Measurements from ENCODE around the gene ARL13B.
A peak's percentile ranks its signal among the peaks of the same experiment; 100 is the strongest.

Gene ARL13B

DNA sequence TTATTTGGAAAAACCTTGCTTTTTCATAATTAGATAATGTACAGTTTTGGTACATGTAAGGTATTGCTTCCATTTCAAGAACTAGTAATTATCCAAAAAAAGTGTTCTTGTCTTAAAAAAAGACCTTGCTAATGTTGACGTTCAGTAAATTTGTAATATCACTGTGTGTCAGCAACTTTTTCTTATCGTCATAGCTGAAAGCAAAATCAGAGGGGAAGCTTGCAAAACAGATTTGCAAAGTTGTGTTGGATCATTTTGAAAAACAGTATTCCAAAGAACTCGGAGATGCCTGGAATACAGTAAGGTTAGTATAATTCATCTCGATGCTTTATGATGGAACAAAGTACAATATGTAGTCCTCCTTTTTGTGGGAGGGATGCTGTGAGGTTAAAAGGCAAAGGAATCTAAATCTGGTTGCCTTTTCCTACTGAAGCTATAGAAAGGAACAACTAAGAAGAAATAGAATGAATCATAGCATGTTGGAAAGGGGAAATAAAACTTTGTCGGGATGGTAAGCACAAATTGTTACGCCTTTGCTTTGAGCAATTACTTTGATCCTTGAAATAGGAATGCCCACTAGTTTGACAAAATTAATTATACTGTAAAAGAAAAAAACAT is 84.4 kb downstream of the ARL13B start:
- Histone ChIP-seq H3K9me3 (ENCODE audit: low read length) (no peaks in the 10 kb centered on the region), H3K27ac (ENCODE audit: low read depth, low read length, poor library complexity, severe bottlenecking) (peak overlapping the region; percentile 4), H3K36me3 (ENCODE audit: insufficient read depth, low read length) (peaks cover 38% of the 10 kb centered on the region), H3K27me3 (ENCODE audit: insufficient read depth, low read length) (no peaks in the 10 kb centered on the region), H2AFZ (ENCODE audit: low read length) (no peak overlapping the region), H3K9me2 (ENCODE audit: low read depth, low read length) (no peaks in the 10 kb centered on the region), H4K20me1 (ENCODE audit: insufficient read depth, low read length) (no peaks in the 10 kb centered on the region), H3K9ac (ENCODE audit: low read length) (peak overlapping the region; percentile 76; the same call in 1 of the 2 replicates), H3K4me1 (ENCODE audit: insufficient read depth, low read length, severe bottlenecking) (peaks cover 27% of the 10 kb centered on the region), H3K4me2 (ENCODE audit: low read length) (peak overlapping the region; percentile 91), H3K79me2 (ENCODE audit: insufficient read depth, low read length) (peaks cover 23% of the 10 kb centered on the region), H3K4me3 (ENCODE audit: low read depth, low read length, poor library complexity, severe bottlenecking) (peak overlapping the region; percentile 89), H3F3A (ENCODE audit: insufficient read depth, low read length) (no peaks in the 10 kb centered on the region)
- TF ChIP-seq, protein P1, sequence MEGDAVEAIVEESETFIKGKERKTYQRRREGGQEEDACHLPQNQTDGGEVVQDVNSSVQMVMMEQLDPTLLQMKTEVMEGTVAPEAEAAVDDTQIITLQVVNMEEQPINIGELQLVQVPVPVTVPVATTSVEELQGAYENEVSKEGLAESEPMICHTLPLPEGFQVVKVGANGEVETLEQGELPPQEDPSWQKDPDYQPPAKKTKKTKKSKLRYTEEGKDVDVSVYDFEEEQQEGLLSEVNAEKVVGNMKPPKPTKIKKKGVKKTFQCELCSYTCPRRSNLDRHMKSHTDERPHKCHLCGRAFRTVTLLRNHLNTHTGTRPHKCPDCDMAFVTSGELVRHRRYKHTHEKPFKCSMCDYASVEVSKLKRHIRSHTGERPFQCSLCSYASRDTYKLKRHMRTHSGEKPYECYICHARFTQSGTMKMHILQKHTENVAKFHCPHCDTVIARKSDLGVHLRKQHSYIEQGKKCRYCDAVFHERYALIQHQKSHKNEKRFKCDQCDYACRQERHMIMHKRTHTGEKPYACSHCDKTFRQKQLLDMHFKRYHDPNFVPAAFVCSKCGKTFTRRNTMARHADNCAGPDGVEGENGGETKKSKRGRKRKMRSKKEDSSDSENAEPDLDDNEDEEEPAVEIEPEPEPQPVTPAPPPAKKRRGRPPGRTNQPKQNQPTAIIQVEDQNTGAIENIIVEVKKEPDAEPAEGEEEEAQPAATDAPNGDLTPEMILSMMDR (IDR thresholded peaks at IDR 0.05; ENCODE audit: low read length) = no peak
- no peak for TF ChIP-seq EZH2 (IDR thresholded peaks at IDR 0.05; ENCODE audit: borderline replicate concordance, low read length)

DNA sequence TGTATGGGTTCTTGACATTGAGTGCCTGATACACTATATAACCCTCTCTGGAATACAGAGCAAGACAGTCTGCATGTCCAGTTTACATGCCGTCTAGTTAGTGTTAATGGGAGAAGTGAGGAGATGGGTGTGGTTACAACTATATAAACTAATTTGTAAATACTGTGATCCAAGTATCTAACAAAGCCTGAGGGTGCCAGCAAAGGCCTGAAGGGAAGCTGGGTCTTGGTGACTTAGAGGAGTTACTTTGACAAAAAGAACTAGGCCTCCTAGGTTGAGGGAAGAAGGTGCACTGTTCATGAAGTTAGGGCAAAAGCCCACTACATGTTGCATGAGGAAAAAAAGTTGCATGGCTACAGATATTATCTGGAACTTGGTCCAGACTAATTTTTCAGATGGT is 85.2 kb downstream of the ARL13B start:
- Histone ChIP-seq H3K9me2 (ENCODE audit: low read depth, low read length) (no peaks in the 10 kb centered on the region), H3K27me3 (ENCODE audit: insufficient read depth, low read length) (no peaks in the 10 kb centered on the region), H3K36me3 (ENCODE audit: insufficient read depth, low read length) (peaks cover 34% of the 10 kb centered on the region), H3K27ac (ENCODE audit: low read depth, low read length, poor library complexity, severe bottlenecking) (no peak overlapping the region), H3K4me1 (ENCODE audit: insufficient read depth, low read length, severe bottlenecking) (peaks cover 27% of the 10 kb centered on the region), H3K79me2 (ENCODE audit: insufficient read depth, low read length) (peaks cover 23% of the 10 kb centered on the region), H3K4me2 (ENCODE audit: low read length) (peak overlapping the region; percentile 91; the same call in 1 of the 2 replicates), H3K9me3 (ENCODE audit: low read length) (no peaks in the 10 kb centered on the region), H4K20me1 (ENCODE audit: insufficient read depth, low read length) (no peaks in the 10 kb centered on the region), H3K4me3 (ENCODE audit: low read depth, low read length, poor library complexity, severe bottlenecking) (no peak overlapping the region), H3F3A (ENCODE audit: insufficient read depth, low read length) (no peaks in the 10 kb centered on the region), H2AFZ (ENCODE audit: low read length) (no peak overlapping the region), H3K9ac (ENCODE audit: low read length) (no peak overlapping the region)
- no peak for TF ChIP-seq EZH2 (IDR thresholded peaks at IDR 0.05; ENCODE audit: borderline replicate concordance, low read length)
- TF ChIP-seq, protein P1 (IDR thresholded peaks at IDR 0.05; ENCODE audit: low read length) = no peak

DNA sequence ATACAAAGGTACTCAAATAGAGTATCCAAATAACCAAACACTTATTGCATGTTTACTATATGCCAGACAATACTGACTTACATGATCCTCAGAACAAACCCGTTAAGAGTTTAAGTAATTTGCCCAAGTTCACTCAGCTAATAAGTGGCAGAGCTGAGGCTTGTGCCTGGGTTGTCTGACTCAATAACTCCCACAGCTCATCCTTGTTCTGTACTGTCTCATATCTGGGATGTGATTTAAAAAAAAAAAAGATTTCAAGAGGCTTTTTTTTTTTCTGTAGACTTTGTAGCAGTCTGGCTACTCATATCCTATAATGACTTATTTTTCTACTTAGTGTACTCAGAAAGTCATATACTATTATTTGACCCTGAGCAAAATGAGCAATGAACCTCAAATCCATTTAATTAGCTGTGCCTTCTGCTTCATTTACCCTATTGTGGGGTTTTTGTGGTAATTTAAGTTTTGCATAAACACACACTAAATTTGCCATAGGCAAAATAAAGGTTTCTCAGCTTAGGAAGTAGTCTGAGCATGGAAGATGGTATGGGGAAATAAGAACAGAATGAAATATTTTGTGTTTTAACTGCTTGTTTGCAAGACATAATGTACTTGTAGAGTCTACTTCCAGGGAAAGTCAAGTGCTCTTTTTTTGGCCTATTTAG is 86.0 kb downstream of the ARL13B start:
- TF ChIP-seq, protein P1 (IDR thresholded peaks at IDR 0.05; ENCODE audit: low read length) = no peak
- TF ChIP-seq EZH2 (IDR thresholded peaks at IDR 0.05; ENCODE audit: borderline replicate concordance, low read length) = no peak
- H3K4me1 ChIP-seq (ENCODE audit: insufficient read depth, low read length, severe bottlenecking) = peaks cover 27% of the 10 kb centered on the region
- no peaks in the 10 kb centered on the region for H3K9me2 ChIP-seq (ENCODE audit: low read depth, low read length)

More for the DNA sequence above, 86.0 kb downstream of the ARL13B start:
- Histone ChIP-seq H4K20me1 (ENCODE audit: insufficient read depth, low read length) (no peaks in the 10 kb centered on the region), H3K9me3 (ENCODE audit: low read length) (no peaks in the 10 kb centered on the region), H3K79me2 (ENCODE audit: insufficient read depth, low read length) (peaks cover 23% of the 10 kb centered on the region), H2AFZ (ENCODE audit: low read length) (no peak overlapping the region), H3K27me3 (ENCODE audit: insufficient read depth, low read length) (no peaks in the 10 kb centered on the region), H3K4me2 (ENCODE audit: low read length) (no peak overlapping the region), H3K4me3 (ENCODE audit: low read depth, low read length, poor library complexity, severe bottlenecking) (no peak overlapping the region), H3K36me3 (ENCODE audit: insufficient read depth, low read length) (peaks cover 29% of the 10 kb centered on the region), H3K27ac (ENCODE audit: low read depth, low read length, poor library complexity, severe bottlenecking) (no peak overlapping the region), H3F3A (ENCODE audit: insufficient read depth, low read length) (no peaks in the 10 kb centered on the region), H3K9ac (ENCODE audit: low read length) (no peak overlapping the region)
